Astrocyte of the cerebellum (primary cell): ENCODE results near the gene SMOC2.

Source experiments
- DNase-seq: peaks from one replicate; pipeline ENCODE4 v3.0.0-alpha.2; 2011; ENCODE audit warnings: low read depth
- H3K4me3 ChIP-seq: 2 replicates; pipeline ENCODE4 v1.5.1; 2011; ENCODE audit warnings: mild to moderate bottlenecking, low read depth, low read length, moderate library complexity
- CTCF ChIP-seq: IDR thresholded peaks from 2 replicates; pipeline ENCODE4 v1.5.1; 2012; ENCODE audit warnings: low read length, low read depth, moderate library complexity, mild to moderate bottlenecking; ENCODE audit errors: missing control alignments
- in situ Hi-C: cut with HindIII; loops from 2 replicates; pipeline ENCODE4 v1.10.0; 2017; ENCODE audit warnings: low sequenced_read_pairs

The SMOC2 gene

GRCh38 chr6:168716581-168716980 is 275.6 kb downstream of the SMOC2 start:
- no peak overlapping the region for H3K4me3 ChIP-seq
- in situ Hi-C loops, result no loop called here
- TF ChIP-seq CTCF, result no peak
- no peak for DNase-seq

- TF ChIP-seq CTCF, result no peak
- in situ Hi-C loops, result no loop called here
- no peak for DNase-seq
- no peak overlapping the region for H3K4me3 ChIP-seq
These were observed 276.5 kb downstream of the SMOC2 start for GRCh38 chr6:168717491-168717890.
